GM19023 (cell line): ENCODE data around the gene FBL.
"Not testable (repeated sequence)": the region's sequence is repeated elsewhere in the genome, so short reads cannot be mapped to it uniquely, and the experiment has no call there.

Experiments
- ATAC-seq: cut with Tn5 transposase; IDR thresholded peaks from one replicate; pipeline ENCODE4 v1.9.1; 2021; ENCODE audit warnings: mild to moderate bottlenecking, moderate library complexity; ENCODE audit not compliant: unreplicated experiment

Gene FBL

DNA sequence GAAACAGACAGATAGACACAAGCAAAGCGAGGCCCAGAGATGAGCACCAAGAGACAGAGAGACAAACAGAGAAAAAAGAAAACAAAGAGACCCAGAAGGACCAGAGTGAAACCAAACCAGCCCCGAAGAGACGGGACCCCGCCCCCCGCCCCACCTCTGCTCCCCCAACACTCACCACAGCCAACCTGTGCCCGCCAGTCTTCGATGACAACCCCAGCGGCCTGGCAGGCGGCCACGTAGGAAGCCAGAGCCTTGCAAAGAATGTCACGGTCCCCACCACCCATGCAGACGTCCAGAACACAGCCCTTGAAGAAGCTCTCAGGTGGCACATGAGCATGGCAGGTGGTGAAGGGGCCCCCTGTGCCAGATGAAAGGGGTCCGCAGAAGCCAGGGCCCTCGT is 31.3 kb upstream of the FBL start:
- not testable (repeated sequence) for ATAC-seq

DNA sequence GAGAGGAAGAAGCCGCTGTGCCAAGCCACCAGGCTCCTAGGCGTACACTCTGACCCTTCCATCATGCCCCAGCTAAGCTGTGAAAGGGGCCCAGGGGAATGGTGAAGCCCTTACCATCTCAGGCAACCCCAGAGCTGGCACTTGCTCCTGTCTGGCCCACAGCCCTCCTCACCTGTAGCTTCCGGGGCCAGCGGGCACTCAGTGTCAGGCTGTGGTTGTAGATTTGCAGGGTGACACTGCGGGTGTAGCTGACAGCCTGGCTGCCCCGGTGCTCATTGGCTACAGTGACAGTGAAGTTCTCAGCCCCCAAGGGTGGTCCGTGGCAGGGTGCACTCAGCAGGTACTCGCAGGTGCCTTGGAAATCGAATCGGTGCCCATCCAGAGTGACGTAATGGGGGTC is 30.3 kb upstream of the FBL start:
- ATAC-seq, result not testable (repeated sequence)

DNA sequence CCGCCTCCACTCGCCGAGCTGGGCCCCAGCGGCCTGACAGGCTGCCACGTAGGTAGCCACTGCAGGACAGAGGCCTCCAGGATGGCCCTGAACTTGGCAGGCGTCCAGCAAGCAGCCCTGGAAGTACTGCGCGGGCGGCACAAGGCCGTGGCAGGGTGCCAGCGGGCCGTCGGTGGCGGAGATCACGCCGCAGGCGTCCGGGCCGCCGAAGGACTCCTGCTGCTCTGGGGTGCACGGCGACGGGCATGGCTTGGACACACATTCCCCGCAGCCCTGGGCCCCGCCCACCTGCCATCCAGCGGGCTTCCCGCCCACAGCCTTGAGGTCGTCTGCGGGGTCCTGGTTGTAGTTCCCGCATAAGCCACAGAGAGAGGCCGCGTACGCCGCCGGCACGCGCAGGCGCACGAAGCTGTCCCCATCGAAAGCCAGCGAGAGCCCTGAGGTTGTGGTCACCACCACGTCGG is 29.3 kb upstream of the FBL start:
- not testable (repeated sequence) for ATAC-seq

DNA sequence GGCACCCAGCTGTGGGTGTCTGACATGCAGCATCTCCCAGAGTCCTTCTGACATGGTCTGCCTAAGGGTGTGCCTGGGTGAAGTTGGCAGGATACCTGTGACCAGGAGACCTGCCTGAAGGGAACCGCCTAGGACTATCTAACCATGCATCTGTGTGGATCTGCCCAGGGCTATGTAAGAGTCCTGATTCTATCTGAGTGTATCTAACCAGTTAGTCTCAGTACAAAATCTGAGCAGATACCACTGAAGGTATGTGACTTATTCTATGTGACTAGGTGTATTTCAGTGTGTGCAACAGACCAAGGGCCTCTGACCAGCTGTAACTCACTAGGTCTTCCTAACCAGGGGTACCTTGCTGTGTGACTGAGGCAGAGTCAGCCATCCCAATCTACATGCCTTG is 28.2 kb upstream of the FBL start:
- ATAC-seq, result no peak

GRCh38 chr19:39873385-39873784 is 27.2 kb upstream of the FBL start:
- ATAC-seq, result no peak

DNA sequence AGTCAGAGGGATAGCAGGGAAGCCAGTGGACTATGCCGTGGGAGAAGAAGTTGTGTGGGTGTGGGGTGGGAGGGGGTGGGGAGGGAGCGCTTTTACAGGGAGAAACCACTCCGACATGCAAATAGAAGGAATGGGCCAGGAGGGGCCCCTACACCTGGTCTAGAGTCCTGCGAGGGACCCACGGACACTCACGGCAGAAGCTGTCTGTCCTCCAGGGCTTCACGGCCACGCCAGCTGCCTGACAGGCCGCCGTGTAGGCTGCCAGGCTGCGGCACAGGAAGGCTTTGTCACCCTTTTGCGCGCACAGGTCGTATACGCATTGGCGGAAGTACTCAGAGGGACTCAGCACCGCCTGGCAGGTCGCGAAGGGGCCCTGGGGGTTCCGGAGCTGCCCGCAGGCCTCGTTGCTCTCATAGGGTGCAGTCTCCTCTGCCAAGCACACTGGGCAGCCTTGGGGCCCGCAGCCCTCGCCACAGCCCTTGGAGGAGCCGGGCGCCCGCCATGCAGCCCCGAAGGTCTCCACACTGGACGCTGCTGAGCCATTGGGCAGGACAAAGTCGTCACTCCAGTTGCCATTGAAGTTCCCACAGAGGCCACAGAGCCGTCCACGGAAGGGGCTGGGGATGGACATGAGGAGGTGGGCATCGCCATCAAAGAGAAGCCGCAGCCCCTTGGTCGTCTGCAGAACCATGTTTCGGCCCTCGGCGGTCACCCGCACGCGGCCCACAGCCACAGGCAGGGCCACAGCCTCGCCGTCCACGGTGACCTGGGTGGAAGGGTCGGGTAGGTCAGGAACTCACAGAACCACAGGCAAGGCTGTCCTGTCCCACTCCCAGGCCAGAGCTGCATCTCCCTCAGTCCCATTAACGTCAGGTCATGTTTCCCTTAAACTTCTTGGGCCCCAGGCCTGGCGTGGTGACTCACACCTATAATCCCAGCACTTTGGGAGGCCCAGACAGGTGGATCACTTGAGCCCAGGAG is 26.0 kb upstream of the FBL start:
- no peak for ATAC-seq

GRCh38 chr19:39871362-39871761 is 25.2 kb upstream of the FBL start:
- ATAC-seq, result no peak

GRCh38 chr19:39870171-39870971 is 24.2 kb upstream of the FBL start:
- ATAC-seq, result no peak

DNA sequence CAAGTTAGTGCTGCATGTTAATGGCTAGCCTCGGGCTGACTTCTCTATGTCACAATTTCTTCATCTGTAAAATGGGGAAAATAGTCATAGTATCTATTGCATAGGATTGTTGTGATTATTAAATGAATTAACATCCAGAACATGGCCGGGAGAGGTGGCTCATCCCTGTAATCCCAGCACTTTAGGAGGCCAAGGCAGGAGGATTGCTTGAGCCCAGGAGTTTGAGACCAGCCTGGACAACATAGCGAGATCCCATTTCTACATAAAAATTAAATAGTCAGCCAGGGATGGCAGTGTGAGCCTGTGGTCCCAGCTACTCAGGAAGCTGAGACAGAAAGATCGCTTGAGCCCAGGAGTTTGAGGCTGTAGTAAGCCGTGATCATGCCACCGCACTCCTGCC is 21.8 kb upstream of the FBL start:
- no peak for ATAC-seq

GRCh38 chr19:39867133-39867532 is 21.0 kb upstream of the FBL start:
- no peak for ATAC-seq

DNA sequence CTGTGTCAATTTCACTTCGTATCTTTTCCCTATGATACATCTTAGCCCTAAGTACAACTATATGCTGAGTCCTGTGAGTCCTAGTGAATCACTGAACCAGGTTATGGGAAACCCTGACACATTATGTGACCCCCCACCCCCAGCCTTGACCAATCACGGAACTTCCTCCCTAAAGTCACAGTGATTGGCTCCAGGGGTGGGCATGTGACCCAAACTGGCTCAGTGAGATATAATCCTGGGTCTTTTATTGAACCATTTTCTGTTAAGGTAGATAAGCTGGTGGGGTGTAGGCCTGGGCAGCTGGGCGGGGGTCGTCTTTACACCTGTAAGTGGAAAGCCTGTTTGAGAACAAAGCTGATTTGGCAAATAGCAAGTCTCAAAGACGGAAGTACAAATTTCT is 19.8 kb upstream of the FBL start:
- ATAC-seq, result no peak

GRCh38 chr19:39865186-39865585 is 19.0 kb upstream of the FBL start:
- ATAC-seq, result no peak

GRCh38 chr19:39864118-39864517 is 17.9 kb upstream of the FBL start:
- no peak for ATAC-seq

DNA sequence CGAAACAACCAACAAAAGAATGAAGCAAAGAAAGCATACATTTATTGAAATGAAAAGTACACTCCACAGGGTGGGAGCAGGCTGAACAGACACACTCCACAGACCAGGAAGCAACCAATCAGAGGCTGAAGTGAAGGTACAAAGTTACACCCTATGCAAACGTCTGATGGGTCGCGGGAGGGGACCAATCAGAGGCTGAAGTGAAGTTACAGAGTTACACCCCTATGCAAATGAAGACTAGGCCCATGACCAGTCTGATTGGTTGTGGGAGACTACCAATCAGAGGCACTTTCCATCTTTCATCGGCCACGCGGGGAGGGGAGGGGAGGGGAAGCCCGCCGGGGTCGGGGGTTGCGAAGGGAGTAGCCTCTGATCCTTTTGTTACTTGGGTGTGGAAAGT is 12.4 kb upstream of the FBL start:
- ATAC-seq, result no peak

GRCh38 chr19:39852882-39853281 is 6.7 kb upstream of the FBL start:
- no peak for ATAC-seq

GRCh38 chr19:39850892-39851291 is 4.7 kb upstream of the FBL start:
- no peak for ATAC-seq

DNA sequence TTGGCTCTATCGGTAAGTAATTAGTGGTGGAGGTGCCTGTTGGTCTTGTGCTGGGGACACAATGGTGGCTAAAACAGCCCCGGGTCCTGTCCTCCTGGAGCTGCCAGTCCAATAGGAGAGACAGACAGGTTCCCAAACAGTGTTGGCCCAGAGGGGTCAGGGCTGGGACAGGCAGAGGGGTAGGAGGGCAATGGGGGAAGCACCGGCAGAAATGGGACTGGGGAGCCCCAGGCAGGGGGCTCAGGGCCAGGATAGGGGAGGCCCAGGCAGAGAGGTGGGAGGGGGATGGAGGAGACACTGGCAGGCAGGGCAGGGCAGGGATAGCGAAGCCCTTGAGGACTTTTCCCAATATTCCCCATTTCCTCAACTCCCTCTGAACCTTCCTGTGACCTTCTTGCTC is 2.2 kb upstream of the FBL start:
- ATAC-seq, result no peak

GRCh38 chr19:39847525-39847924 is 1.3 kb upstream of the FBL start:
- ATAC-seq, result no peak

DNA sequence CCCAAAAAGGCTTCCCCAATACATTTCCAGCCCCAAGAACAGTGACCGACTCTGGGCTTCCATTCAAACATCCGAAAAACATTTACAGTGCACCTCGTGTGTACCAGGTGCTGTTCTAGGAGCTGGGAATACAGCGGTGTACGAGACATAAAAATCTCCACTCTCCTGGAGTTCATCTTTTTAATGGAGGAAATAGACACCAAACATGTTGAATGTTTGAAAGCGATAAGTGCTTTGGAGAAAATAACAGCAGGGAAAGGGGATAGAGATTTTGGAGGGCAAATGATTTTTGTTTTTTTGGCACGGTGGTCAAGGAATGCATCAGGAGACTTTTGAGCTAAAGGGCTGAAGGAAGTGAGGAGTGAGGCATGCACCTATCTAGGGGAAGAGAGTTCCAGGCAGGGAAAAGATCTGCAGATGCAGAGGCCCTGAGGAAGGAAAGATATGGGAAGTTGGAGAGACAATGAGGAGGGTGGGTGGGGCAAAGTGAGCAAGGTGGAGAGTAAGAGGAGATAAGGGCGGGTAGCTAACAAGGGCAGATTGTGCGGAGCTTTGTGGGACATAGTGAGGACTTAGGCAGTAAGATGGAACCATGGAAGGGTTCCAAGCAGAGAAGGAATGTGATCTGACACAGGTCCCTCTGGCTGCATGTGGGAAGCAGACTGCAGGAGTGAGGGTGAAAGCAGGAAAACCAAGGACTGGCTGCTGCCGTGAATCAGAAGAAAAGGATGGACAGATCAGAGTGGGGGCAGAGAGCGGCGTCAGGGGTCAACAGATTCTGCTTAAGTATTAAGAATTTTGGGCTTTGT is 703 bp upstream of the FBL start:
- no peak for ATAC-seq

DNA sequence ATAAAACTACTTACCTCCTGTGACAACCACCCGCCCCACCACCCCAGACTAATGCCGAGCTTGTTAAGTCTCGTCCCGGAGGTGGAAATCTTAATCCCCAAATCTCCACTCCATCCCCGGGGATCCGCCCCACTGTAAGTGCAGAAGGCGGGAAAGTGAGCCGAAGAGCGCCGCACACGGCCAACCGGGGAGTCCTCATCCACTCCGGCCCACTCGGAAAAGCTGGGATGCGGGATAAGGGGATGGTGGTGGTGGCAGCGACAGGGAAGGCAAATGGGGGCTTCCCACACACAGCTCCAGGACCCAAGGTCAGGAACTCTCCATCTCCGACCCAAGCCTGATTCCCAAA is 621 bp downstream of the FBL start:
- no peak for ATAC-seq

- no peak for ATAC-seq
Measured at GRCh38 chr19:39845172-39845571, 1.0 kb downstream of the FBL start.
